ENCODE data around the gene TRIM24.

The TRIM24 gene

DNA sequence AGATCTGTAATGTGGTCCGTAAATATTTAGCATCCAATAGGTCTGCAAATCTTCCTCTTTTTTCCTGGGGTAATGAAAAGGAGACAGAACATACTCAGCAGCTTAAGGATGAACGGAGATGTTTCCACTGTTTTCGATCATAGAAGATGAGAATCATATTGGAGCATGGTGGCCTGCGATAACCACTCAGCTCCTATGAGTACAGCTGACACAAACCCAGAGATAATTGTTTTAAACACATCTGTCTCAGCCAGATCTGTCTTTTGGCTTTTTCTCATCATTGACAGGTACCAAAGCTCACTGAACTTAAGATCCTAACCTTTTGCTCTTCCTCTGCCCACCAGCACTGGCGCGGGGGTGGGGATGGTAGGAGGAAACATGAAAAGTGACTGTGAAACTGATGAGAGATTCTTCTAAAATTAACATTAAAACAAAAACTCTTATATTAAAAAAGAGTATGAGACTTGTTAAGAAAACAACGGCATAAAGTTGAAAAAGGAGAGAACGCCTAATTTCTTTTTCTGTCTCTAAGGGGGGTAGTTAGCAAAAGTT, 170.1 kb downstream of the TRIM24 start:
- peak; percentile 15 for DNase-seq

DNA sequence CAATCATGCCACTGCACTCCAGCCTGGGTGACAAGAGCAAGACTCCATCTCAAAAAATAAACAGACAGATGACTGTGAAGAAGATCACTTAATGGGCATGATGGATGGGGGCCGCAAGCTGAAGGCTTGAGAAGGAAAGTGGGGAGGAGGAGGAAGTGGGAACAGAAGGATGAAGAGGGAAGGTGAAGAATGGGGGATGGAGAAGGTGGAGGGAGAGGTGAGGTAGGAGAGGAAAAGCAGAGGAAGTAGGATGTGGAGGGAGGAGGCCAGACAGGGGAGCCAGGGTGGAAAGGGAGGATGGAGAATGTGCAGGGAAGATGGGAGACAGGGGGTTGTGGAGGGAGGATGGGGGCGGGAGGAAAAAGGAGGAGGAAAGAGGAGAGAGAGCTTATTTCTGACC, 172.3 kb downstream of the TRIM24 start:
- no peak for DNase-seq

DNA sequence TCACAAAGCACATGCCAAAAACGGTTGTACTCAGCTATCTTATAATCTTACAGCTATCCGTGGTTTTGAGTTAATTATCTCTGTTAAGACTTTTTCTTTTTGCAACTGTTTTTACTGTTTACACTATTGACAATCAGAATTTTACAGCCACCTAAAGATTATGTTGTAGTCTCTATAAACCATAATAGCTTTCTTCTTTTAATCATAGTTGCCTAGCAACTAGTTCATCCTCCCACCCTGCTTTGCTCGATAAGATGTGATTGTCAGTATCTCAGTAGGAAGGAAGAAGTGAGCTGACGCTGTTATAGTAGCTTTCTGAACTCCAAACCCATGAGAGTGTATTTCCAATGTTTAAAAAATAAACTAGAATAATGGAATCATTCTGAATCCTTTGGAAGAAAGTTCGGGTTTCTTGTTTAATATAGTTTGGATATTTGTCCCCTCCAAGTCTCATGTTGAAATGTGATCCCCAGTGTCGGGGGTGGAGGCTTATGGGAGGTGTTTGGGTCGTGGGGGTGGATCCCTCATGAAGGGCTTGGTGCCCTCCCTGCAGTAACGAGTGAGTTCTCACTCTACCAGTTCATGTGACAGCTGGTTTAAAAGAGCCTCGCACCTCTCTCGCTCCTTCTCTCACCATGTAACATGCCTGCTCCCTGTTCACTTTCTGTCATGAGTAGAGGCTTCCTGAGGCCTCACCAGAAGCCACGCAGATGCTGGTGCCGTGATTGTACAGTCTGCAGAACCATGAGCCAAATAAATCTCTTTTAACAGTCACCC, 173.0 kb downstream of the TRIM24 start:
- DNase-seq = no peak

Data from stimulated activated CD4-positive, alpha-beta T cell treated with anti-CD3 and anti-CD28 coated beads, Interleukin-15, amount 100 ng/mL, for 24 hours (primary cell).